ENCODE results near the gene HECW1.

DNA sequence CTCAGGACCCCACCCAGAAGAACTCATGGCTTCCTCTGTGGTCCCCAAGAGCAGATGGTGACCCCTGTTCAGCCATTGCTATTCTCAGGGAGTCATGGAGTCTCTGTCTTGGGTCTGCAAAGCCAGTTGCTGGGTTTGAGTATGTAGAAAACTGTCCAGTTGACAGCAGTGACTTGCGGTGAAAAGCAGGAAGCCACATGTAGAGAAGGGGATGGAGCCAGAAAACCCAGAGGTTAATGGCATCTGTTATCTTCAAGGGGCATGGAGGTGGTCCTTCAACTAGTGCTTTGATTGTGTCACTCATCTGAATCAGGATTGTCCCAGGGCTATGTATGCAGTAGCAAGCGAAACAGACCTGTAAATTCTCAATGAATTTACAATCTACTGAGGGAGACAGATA, 384.1 kb downstream of the HECW1 start:
- no peak for TF ChIP-seq KDM1A (IDR thresholded peaks at IDR 0.05; ENCODE audit: borderline replicate concordance)
- no peak for TF ChIP-seq EZH2 (IDR thresholded peaks at IDR 0.05; ENCODE audit: borderline replicate concordance, control insufficient read depth, low read depth, low read length)
- TF ChIP-seq, protein P1, sequence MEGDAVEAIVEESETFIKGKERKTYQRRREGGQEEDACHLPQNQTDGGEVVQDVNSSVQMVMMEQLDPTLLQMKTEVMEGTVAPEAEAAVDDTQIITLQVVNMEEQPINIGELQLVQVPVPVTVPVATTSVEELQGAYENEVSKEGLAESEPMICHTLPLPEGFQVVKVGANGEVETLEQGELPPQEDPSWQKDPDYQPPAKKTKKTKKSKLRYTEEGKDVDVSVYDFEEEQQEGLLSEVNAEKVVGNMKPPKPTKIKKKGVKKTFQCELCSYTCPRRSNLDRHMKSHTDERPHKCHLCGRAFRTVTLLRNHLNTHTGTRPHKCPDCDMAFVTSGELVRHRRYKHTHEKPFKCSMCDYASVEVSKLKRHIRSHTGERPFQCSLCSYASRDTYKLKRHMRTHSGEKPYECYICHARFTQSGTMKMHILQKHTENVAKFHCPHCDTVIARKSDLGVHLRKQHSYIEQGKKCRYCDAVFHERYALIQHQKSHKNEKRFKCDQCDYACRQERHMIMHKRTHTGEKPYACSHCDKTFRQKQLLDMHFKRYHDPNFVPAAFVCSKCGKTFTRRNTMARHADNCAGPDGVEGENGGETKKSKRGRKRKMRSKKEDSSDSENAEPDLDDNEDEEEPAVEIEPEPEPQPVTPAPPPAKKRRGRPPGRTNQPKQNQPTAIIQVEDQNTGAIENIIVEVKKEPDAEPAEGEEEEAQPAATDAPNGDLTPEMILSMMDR (IDR thresholded peaks at IDR 0.05 in 2 of 3, conservative IDR thresholded peaks at IDR 0.05 in 1 of 3; ENCODE audit: control insufficient read depth in 2 of 3, extremely low read depth in 1 of 3, insufficient read depth in 1 of 3, low read depth in 3 of 3, low read length in 3 of 3), result no peak
- no peak for TF ChIP-seq SUZ12 (IDR thresholded peaks at IDR 0.05; ENCODE audit: unreplicated experiment)

Measured in GM12878 (cell line).